SK-N-SH treated with all-trans-retinoic acid at 6 μM for 48 hours (cell line): ENCODE results near the gene PLBD2.

Source experiments
- ARNTL ChIP-seq: fragments of 450-650 bp; formaldehyde crosslinking; IDR thresholded peaks from 2 replicates; pipeline ENCODE4 v1.5.0; 2020; ENCODE audit warnings: low read depth, mild to moderate bottlenecking, moderate library complexity, borderline replicate concordance
- CSDC2 ChIP-seq: fragments of 250-450 bp; sonication (Bioruptor Pico); IDR thresholded peaks from 2 replicates; pipeline ENCODE4 v1.5.0; 2020; ENCODE audit warnings: mild to moderate bottlenecking, moderate library complexity
- ESRRG ChIP-seq: fragments of 250-450 bp; sonication (Bioruptor Pico); IDR thresholded peaks from 2 replicates; pipeline ENCODE4 v1.6.1; 2021; ENCODE audit warnings: mild to moderate bottlenecking
- GLIS3 ChIP-seq: fragments of 250-450 bp; sonication (Bioruptor Pico); IDR thresholded peaks from 2 replicates; pipeline ENCODE4 v1.5.0; 2020; ENCODE audit warnings: mild to moderate bottlenecking, moderate library complexity
- PATZ1 ChIP-seq: fragments of 250-450 bp; sonication (Bioruptor Pico); IDR thresholded peaks from 2 replicates; pipeline ENCODE4 v1.8.0; 2020; ENCODE audit warnings: mild to moderate bottlenecking, moderate library complexity, borderline replicate concordance
- RARB ChIP-seq: fragments of 250-450 bp; sonication (Bioruptor Pico); IDR thresholded peaks from 2 replicates; pipeline ENCODE4 v1.8.0; 2021; ENCODE audit warnings: mild to moderate bottlenecking, moderate library complexity
- SNAI2 ChIP-seq: fragments of 250-450 bp; sonication (Bioruptor Pico); IDR thresholded peaks from 2 replicates; pipeline ENCODE4 v1.5.0; 2020; ENCODE audit warnings: mild to moderate bottlenecking, moderate library complexity
- TCF4 ChIP-seq: fragments of 250-450 bp; sonication (Bioruptor Pico); IDR thresholded peaks from 2 replicates; pipeline ENCODE4 v1.8.0; 2021; ENCODE audit warnings: mild to moderate bottlenecking, moderate library complexity, borderline replicate concordance
- TOX ChIP-seq: fragments of 250-450 bp; sonication (Bioruptor Pico); IDR thresholded peaks from 2 replicates; pipeline ENCODE4 v1.8.0; 2021; ENCODE audit warnings: mild to moderate bottlenecking, moderate library complexity, borderline replicate concordance
- ZC3H10 ChIP-seq: fragments of 250-450 bp; sonication (Bioruptor Pico); IDR thresholded peaks from 2 replicates; pipeline ENCODE4 v1.5.1; 2021; ENCODE audit warnings: mild to moderate bottlenecking, moderate library complexity
- ZFP3 ChIP-seq: fragments of 250-450 bp; sonication (Bioruptor Pico); IDR thresholded peaks from 2 replicates; pipeline ENCODE4 v1.5.0; 2020; ENCODE audit warnings: mild to moderate bottlenecking, moderate library complexity
- ZFP30 ChIP-seq: fragments of 450-650 bp; formaldehyde crosslinking; IDR thresholded peaks from 2 replicates; pipeline ENCODE4 v1.5.0; 2022; ENCODE audit warnings: mild to moderate bottlenecking, moderate library complexity
- ZNF70 ChIP-seq: fragments of 450-650 bp; formaldehyde crosslinking; IDR thresholded peaks from 2 replicates; pipeline ENCODE4 v1.5.0; 2020; ENCODE audit warnings: mild to moderate bottlenecking, moderate library complexity

- TF ChIP-seq ZNF70 (CRISPR knock-in tag) (no peak), ZFP3 (no peak), ZC3H10 (CRISPR knock-in tag) (no peak), PATZ1 (CRISPR knock-in tag) (no peak), ZFP30 (CRISPR knock-in tag) (no peak), CSDC2 (no peak), ESRRG (no peak), SNAI2 (no peak), TCF4 (CRISPR knock-in tag) (no peak), TOX (CRISPR knock-in tag) (no peak), ARNTL (CRISPR knock-in tag) (no peak), RARB (CRISPR knock-in tag) (no peak), GLIS3 (CRISPR knock-in tag) (no peak)
These were observed 70.1 kb downstream of the PLBD2 start for GRCh38 chr12:113428482-113428881.
